ENCODE measurements around the gene FPR3. TPM values are rescaled to one million over a fixed set of nuclear protein-coding genes. Genes with fewer than 3 reads are reported as not detected.

FPR3 gene
- total and polyA plus RNA-seq, 9 of the 15 experiments (the other 6 are each of a cell fraction or from before 2014, with no cell fraction given), result 0.08 to 0.51 (median 0.22) TPM; not detected in 1

GRCh38 chr19:51779703-51780102 lies 15.3 kb upstream of the FPR3 start (continued):
- TF ChIP-seq FOXJ2 (tag; IDR thresholded peaks at IDR 0.05) (no peak), HIVEP1 (CRISPR knock-in tag; IDR thresholded peaks at IDR 0.05) (no peak), THRA (IDR thresholded peaks at IDR 0.05) (no peak), JUND (IDR thresholded peaks at IDR 0.05; ENCODE audit: borderline replicate concordance, low read depth, low read length) (peak; percentile 49; the same call in 1 of the 2 replicates), JUND (tag; IDR thresholded peaks at IDR 0.05; ENCODE audit: borderline replicate concordance, low read depth, low read length) (peak; percentile 55; the same call in 1 of the 3 replicates), FOSL1 (tag; conservative IDR thresholded peaks at IDR 0.05) (peak; percentile 41; the same call in 1 of the 2 replicates), SRSF9 (IDR thresholded peaks at IDR 0.05; ENCODE audit: borderline replicate concordance, low read depth, low read length) (no peak), ZNF41 (CRISPR knock-in tag; conservative IDR thresholded peaks at IDR 0.05) (no peak), DNMT1 (IDR thresholded peaks at IDR 0.05) (no peak), JUN (IDR thresholded peaks at IDR 0.05; ENCODE audit: borderline replicate concordance, low read depth, low read length) (peak; percentile 34; the same call in 1 of the 2 replicates), JUN (CRISPR knock-in tag; IDR thresholded peaks at IDR 0.05; ENCODE audit: borderline replicate concordance) (no peak), SRSF3 (IDR thresholded peaks at IDR 0.05; ENCODE audit: insufficient read depth, low read length) (no peak), HMG20A (CRISPR knock-in tag; conservative IDR thresholded peaks at IDR 0.05) (no peak), SMARCA4 (IDR thresholded peaks at IDR 0.05) (peak; percentile 28; the same call in 1 of the 2 replicates), POLR2H (tag; IDR thresholded peaks at IDR 0.05; ENCODE audit: low read depth) (no peak)
